ENCODE measurements around the gene E4F1. TPM values are rescaled to one million over a fixed set of nuclear protein-coding genes. Genes with fewer than 3 reads are reported as not detected.
A peak's percentile ranks its signal among the peaks of the same experiment; 100 is the strongest.

E4F1 gene
- polyA plus RNA-seq, 3 donors: 4.9 to 50.9 (median 5.8) TPM

- H3K4me2 ChIP-seq (replicated peaks; ENCODE audit: extremely low read depth, low read length, poor library complexity, severe bottlenecking): peak within 1 kb of the TSS; percentile 1
- H3K36me3 ChIP-seq (replicated peaks in 1 of 2; ENCODE audit: control insufficient read depth in 1 of 2, insufficient read depth in 2 of 2, low read length in 2 of 2): peaks cover 39 to 49% of the 10 kb centered on the region in 2 donors
- H4K20me1 ChIP-seq (ENCODE audit: insufficient read depth, low read length): peaks cover 26% of the 10 kb centered on the region
- no peak for DNase-seq
- no peak for TF ChIP-seq CTCF (IDR thresholded peaks at IDR 0.05)
- H2AFZ ChIP-seq (ENCODE audit: insufficient read depth, low read depth, low read length, poor library complexity, severe bottlenecking): no peak within 1 kb of the TSS
- Mint-ChIP-seq H3K4me3 (peak within 1 kb of the TSS in 1 of 2 donors; percentile 51), H3K36me3 (peaks cover 39 to 53% of the 10 kb centered on the region in 2 donors), H3K27me3 (ENCODE audit: low read depth in 3 of 3) (peaks cover 35 to 50% (median 35%) of the 10 kb centered on the region in 3 donors), H3K4me1 (peaks cover 5% of the 10 kb centered on the region), H3K9me3 (peaks cover 0 to 6% (median 0%) of the 10 kb centered on the region in 7 donors), H3K27ac (no peak within 1 kb of the TSS)
- H3K4me1 ChIP-seq (ENCODE audit: control insufficient read depth in 1 of 2, insufficient read depth in 2 of 2, low read length in 2 of 2): peaks cover 5 to 6% of the 10 kb centered on the region in 2 donors
- no peak within 1 kb of the TSS for H3K4me3 ChIP-seq (replicated peaks in 1 of 3; ENCODE audit: low read depth in 2 of 3, low read length in 3 of 3)
- no peak within 1 kb of the TSS for H3K9ac ChIP-seq (ENCODE audit: insufficient read depth, low read length, poor library complexity, severe bottlenecking)
- H3K9me3 ChIP-seq (replicated peaks in 1 of 2; ENCODE audit: control insufficient read depth in 1 of 2, insufficient read depth in 1 of 2, low read length in 2 of 2): no peaks in the 10 kb centered on the region
- no peak within 1 kb of the TSS for H3K27ac ChIP-seq (ENCODE audit: low read depth in 1 of 2, low read length in 2 of 2)
- intact Hi-C loops (cut with micrococcal nuclease): no loop called here
- peaks cover 18 to 38% of the 10 kb centered on the region in 2 donors for H3K27me3 ChIP-seq (ENCODE audit: control insufficient read depth in 2 of 2, insufficient read depth in 2 of 2, low read length in 2 of 2)
- no peaks in the 10 kb centered on the region for H3K79me2 ChIP-seq (ENCODE audit: insufficient read depth, low read length)
- 6% methylated on average over 62 of the region's 64 CpGs for WGBS (ENCODE audit: insufficient coverage)
Observed at GRCh38 chr16:2236337-2237101, 13.1 kb downstream of the E4F1 start, which contains the start of gene DNASE1L2. TSS of gene DNASE1L2 (plus strand) at chr16:2236444. CDS start at chr16:2236817, 373 bp downstream.

- peaks cover 0 to 6% (median 0%) of the 10 kb centered on the region in 7 donors for H3K9me3 Mint-ChIP-seq
- no peak for DNase-seq
- peaks cover 36 to 53% of the 10 kb centered on the region in 2 donors for H3K36me3 Mint-ChIP-seq
- H3K4me1 Mint-ChIP-seq: peaks cover 5% of the 10 kb centered on the region
- Histone ChIP-seq H4K20me1 (ENCODE audit: insufficient read depth, low read length) (peaks cover 26% of the 10 kb centered on the region), H3K27me3 (ENCODE audit: control insufficient read depth in 2 of 2, insufficient read depth in 2 of 2, low read length in 2 of 2) (peaks cover 18 to 38% of the 10 kb centered on the region in 2 donors), H3K9me3 (replicated peaks in 1 of 2; ENCODE audit: control insufficient read depth in 1 of 2, insufficient read depth in 1 of 2, low read length in 2 of 2) (no peaks in the 10 kb centered on the region), H3K4me1 (ENCODE audit: control insufficient read depth in 1 of 2, insufficient read depth in 2 of 2, low read length in 2 of 2) (peaks cover 5 to 6% of the 10 kb centered on the region in 2 donors), H3K27ac (ENCODE audit: low read depth in 1 of 2, low read length in 2 of 2) (no peak overlapping the region), H3K9ac (ENCODE audit: insufficient read depth, low read length, poor library complexity, severe bottlenecking) (no peak overlapping the region), H3K4me3 (replicated peaks in 1 of 3; ENCODE audit: low read depth in 2 of 3, low read length in 3 of 3) (no peak overlapping the region), H3K4me2 (replicated peaks; ENCODE audit: extremely low read depth, low read length, poor library complexity, severe bottlenecking) (no peak overlapping the region), H3K36me3 (replicated peaks in 1 of 2; ENCODE audit: control insufficient read depth in 1 of 2, insufficient read depth in 2 of 2, low read length in 2 of 2) (peaks cover 33 to 43% of the 10 kb centered on the region in 2 donors), H2AFZ (ENCODE audit: insufficient read depth, low read depth, low read length, poor library complexity, severe bottlenecking) (no peak overlapping the region), H3K79me2 (ENCODE audit: insufficient read depth, low read length) (no peaks in the 10 kb centered on the region)
- peak overlapping the region in 1 of 2 donors; percentile 35 for H3K4me3 Mint-ChIP-seq
- peaks cover 35 to 50% (median 35%) of the 10 kb centered on the region in 3 donors for H3K27me3 Mint-ChIP-seq (ENCODE audit: low read depth in 3 of 3)
- no peak for TF ChIP-seq CTCF (IDR thresholded peaks at IDR 0.05)
- intact Hi-C loops (cut with micrococcal nuclease): no loop called here
- no peak overlapping the region for H3K27ac Mint-ChIP-seq
- 3% methylated on average over 28 of the region's 40 CpGs for WGBS (ENCODE audit: insufficient coverage)
Observed at GRCh38 chr16:2237102-2237482, 13.7 kb downstream of the E4F1 start.
